ENCODE data around the gene APCDD1.

APCDD1 gene

GRCh38 chr18:10475654-10476291 is 21.3 kb downstream of the APCDD1 start:
- Histone ChIP-seq H3K4me3 (ENCODE audit: low read depth, low read length) (no peak overlapping the region), H3K27ac (no peak overlapping the region)

GRCh38 chr18:10476338-10476791 is 21.9 kb downstream of the APCDD1 start:
- Histone ChIP-seq H3K27me3 (ENCODE audit: control insufficient read depth, insufficient read depth, low read length) (no peaks in the 10 kb centered on the region), H2AFZ (no peak overlapping the region), H3K27ac (no peak overlapping the region), H3K79me2 (no peaks in the 10 kb centered on the region), H3K9me3 (ENCODE audit: control insufficient read depth, low read length) (no peaks in the 10 kb centered on the region), H3K4me2 (ENCODE audit: low read length) (no peak overlapping the region), H3K9ac (no peak overlapping the region), H3K4me1 (no peaks in the 10 kb centered on the region), H3K4me3 (ENCODE audit: low read depth, low read length) (no peak overlapping the region), H3K36me3 (ENCODE audit: control insufficient read depth, insufficient read depth, low read length) (no peaks in the 10 kb centered on the region)
- no peak for TF ChIP-seq CTCF (IDR thresholded peaks at IDR 0.05)

More at GRCh38 chr18:10475654-10476291, 21.3 kb downstream of the APCDD1 start:
- H3K9ac ChIP-seq: no peak overlapping the region
- H3K4me2 ChIP-seq (ENCODE audit: low read length): no peak overlapping the region
- no peak overlapping the region for H2AFZ ChIP-seq
- no peaks in the 10 kb centered on the region for H3K36me3 ChIP-seq (ENCODE audit: control insufficient read depth, insufficient read depth, low read length)
- TF ChIP-seq CTCF (IDR thresholded peaks at IDR 0.05): no peak
- H3K4me1 ChIP-seq: no peaks in the 10 kb centered on the region
- no peaks in the 10 kb centered on the region for H3K9me3 ChIP-seq (ENCODE audit: control insufficient read depth, low read length)
- no peaks in the 10 kb centered on the region for H3K27me3 ChIP-seq (ENCODE audit: control insufficient read depth, insufficient read depth, low read length)
- no peaks in the 10 kb centered on the region for H3K79me2 ChIP-seq

GRCh38 chr18:10477121-10477862 is 22.9 kb downstream of the APCDD1 start:
- no peak overlapping the region for H3K27ac ChIP-seq

GRCh38 chr18:10477863-10478260 is 23.4 kb downstream of the APCDD1 start:
- no peaks in the 10 kb centered on the region for H3K79me2 ChIP-seq
- no peak overlapping the region for H3K27ac ChIP-seq
- no peak overlapping the region for H3K4me2 ChIP-seq (ENCODE audit: low read length)
- H2AFZ ChIP-seq: no peak overlapping the region
- H3K36me3 ChIP-seq (ENCODE audit: control insufficient read depth, insufficient read depth, low read length): no peaks in the 10 kb centered on the region
- no peak overlapping the region for H3K9ac ChIP-seq
- no peaks in the 10 kb centered on the region for H3K9me3 ChIP-seq (ENCODE audit: control insufficient read depth, low read length)
- no peaks in the 10 kb centered on the region for H3K4me1 ChIP-seq
- no peak for TF ChIP-seq CTCF (IDR thresholded peaks at IDR 0.05)
- no peaks in the 10 kb centered on the region for H3K27me3 ChIP-seq (ENCODE audit: control insufficient read depth, insufficient read depth, low read length)
- H3K4me3 ChIP-seq (ENCODE audit: low read depth, low read length): no peak overlapping the region

More at GRCh38 chr18:10477121-10477862, 22.9 kb downstream of the APCDD1 start:
- no peak overlapping the region for H3K9ac ChIP-seq
- H3K9me3 ChIP-seq (ENCODE audit: control insufficient read depth, low read length): no peaks in the 10 kb centered on the region
- no peak for TF ChIP-seq CTCF (IDR thresholded peaks at IDR 0.05)
- no peak overlapping the region for H2AFZ ChIP-seq
- no peaks in the 10 kb centered on the region for H3K27me3 ChIP-seq (ENCODE audit: control insufficient read depth, insufficient read depth, low read length)
- no peaks in the 10 kb centered on the region for H3K4me1 ChIP-seq
- no peak overlapping the region for H3K4me3 ChIP-seq (ENCODE audit: low read depth, low read length)
- no peak overlapping the region for H3K4me2 ChIP-seq (ENCODE audit: low read length)
- no peaks in the 10 kb centered on the region for H3K36me3 ChIP-seq (ENCODE audit: control insufficient read depth, insufficient read depth, low read length)
- no peaks in the 10 kb centered on the region for H3K79me2 ChIP-seq
